GM23338 (cell line): ENCODE results near the gene FNDC3B. TPM values are rescaled to one million over a fixed set of nuclear protein-coding genes. Genes with fewer than 3 reads are reported as not detected.

Source experiments
- ATAC-seq: fragments of 200-7000 bp; cut with Tn5 transposase; 3 replicates; pipeline ENCODE4 v1.9.1; 2020
- DNase-seq: peaks from one replicate; pipeline ENCODE4 v3.0.0-alpha.2; 2015; ENCODE audit warnings: low spot score
- H2AFZ ChIP-seq: fragments of 200-600 bp; sonication (generic); 2 replicates; pipeline ENCODE4 v1.8.0; 2016; ENCODE audit warnings: antibody characterized with exemption, mild to moderate bottlenecking, moderate library complexity
- H3F3A ChIP-seq: fragments of 200-600 bp; sonication (generic); replicated peaks from 2 replicates; pipeline ENCODE4 v1.8.0; 2017; ENCODE audit warnings: antibody characterized with exemption, mixed run types, low read depth
- H3K27ac ChIP-seq: fragments of 200-600 bp; sonication (generic); 2 replicates; pipeline ENCODE4 v1.6.1; 2016; ENCODE audit warnings: low read depth
- H3K27me3 ChIP-seq: fragments of 200-600 bp; sonication (generic); 2 replicates; pipeline ENCODE4 v1.8.0; 2016; ENCODE audit warnings: mild to moderate bottlenecking, mixed run types, moderate library complexity; ENCODE audit not compliant: insufficient read depth
- H3K36me3 ChIP-seq: fragments of 200-600 bp; sonication (generic); 2 replicates; pipeline ENCODE4 v1.8.0; 2016; ENCODE audit warnings: mild to moderate bottlenecking; ENCODE audit not compliant: insufficient read depth
- H3K4me1 ChIP-seq: fragments of 200-600 bp; sonication (generic); 2 replicates; pipeline ENCODE4 v1.8.0; 2016; ENCODE audit warnings: mild to moderate bottlenecking, moderate library complexity; ENCODE audit not compliant: insufficient read depth
- H3K4me2 ChIP-seq: fragments of 200-600 bp; sonication (generic); 2 replicates; pipeline ENCODE4 v1.7.1; 2017; ENCODE audit warnings: mixed run types
- H3K4me3 ChIP-seq: fragments of 200-600 bp; sonication (generic); 2 replicates; pipeline ENCODE4 v1.6.1; 2016; ENCODE audit warnings: mixed run types
- H3K79me2 ChIP-seq: fragments of 200-600 bp; sonication (generic); replicated peaks from 2 replicates; pipeline ENCODE4 v1.8.0; 2017; ENCODE audit warnings: mild to moderate bottlenecking; ENCODE audit not compliant: insufficient read depth
- H3K9me2 ChIP-seq: fragments of 200-600 bp; sonication (generic); 2 replicates; pipeline ENCODE4 v1.8.0; 2017; ENCODE audit not compliant: insufficient read depth
- H4K20me1 ChIP-seq: fragments of 200-600 bp; sonication (generic); replicated peaks from 2 replicates; pipeline ENCODE4 v1.8.0; 2017; ENCODE audit warnings: mild to moderate bottlenecking; ENCODE audit not compliant: insufficient read depth
- H3K27ac Mint-ChIP-seq: 2 replicates; pipeline ENCODE4 v1.8.0; 2020; ENCODE audit warnings: inconsistent platforms, mild to moderate bottlenecking, moderate library complexity, mixed read lengths
- H3K27me3 Mint-ChIP-seq: 3 replicates; pipeline ENCODE4 v1.8.0; 2022; ENCODE audit warnings: low read depth, mild to moderate bottlenecking, moderate library complexity, mixed read lengths, inconsistent platforms; ENCODE audit not compliant: insufficient read depth, poor library complexity
- H3K36me3 Mint-ChIP-seq: 3 replicates; pipeline ENCODE4 v1.8.0; 2021; ENCODE audit warnings: low read depth, mild to moderate bottlenecking, inconsistent platforms, moderate library complexity, mixed read lengths
- H3K4me1 Mint-ChIP-seq: 3 replicates; pipeline ENCODE4 v1.8.0; 2020; ENCODE audit warnings: mild to moderate bottlenecking, inconsistent platforms, mixed read lengths
- H3K4me3 Mint-ChIP-seq: 3 replicates; pipeline ENCODE4 v1.8.0; 2021; ENCODE audit warnings: moderate library complexity, mild to moderate bottlenecking, inconsistent platforms, mixed read lengths
- H3K9me3 Mint-ChIP-seq: 3 replicates; pipeline ENCODE4 v1.8.0; 2020; ENCODE audit warnings: moderate library complexity, mild to moderate bottlenecking, inconsistent platforms, mixed read lengths
- CREB1 ChIP-seq: fragments of 250-450 bp; sonication (Bioruptor Pico); IDR thresholded peaks from 2 replicates; pipeline ENCODE4 v1.5.0; 2020; ENCODE audit warnings: low read depth, mild to moderate bottlenecking, moderate library complexity
- EZH2 ChIP-seq: fragments of 200-600 bp; sonication (generic); IDR thresholded peaks from one replicate; pipeline ENCODE4 v1.8.0; 2017; ENCODE audit warnings: antibody characterized with exemption, mild to moderate bottlenecking, low read depth; ENCODE audit not compliant: unreplicated experiment
- EZH2phosphoT487 ChIP-seq: fragments of 200-600 bp; sonication (generic); IDR thresholded peaks from one replicate; pipeline ENCODE4 v1.8.1; 2018; ENCODE audit warnings: antibody characterized with exemption; ENCODE audit not compliant: unreplicated experiment
- JUNB ChIP-seq: IDR thresholded peaks from one replicate; pipeline ENCODE4 v1.6.1; 2016; ENCODE audit warnings: antibody characterized with exemption; ENCODE audit not compliant: unreplicated experiment
- NANOG ChIP-seq: IDR thresholded peaks from 2 replicates; pipeline ENCODE4 v1.6.1; 2016; ENCODE audit warnings: antibody characterized with exemption, borderline replicate concordance
- POLR2AphosphoS5 ChIP-seq: IDR thresholded peaks from 2 replicates; pipeline ENCODE4 v1.6.1; 2016; ENCODE audit warnings: antibody characterized with exemption, low read depth
- STAT1 ChIP-seq: IDR thresholded peaks from one replicate; pipeline ENCODE4 v1.6.1; 2016; ENCODE audit warnings: antibody characterized with exemption; ENCODE audit not compliant: unreplicated experiment
- ZNF114 ChIP-seq: fragments of 250-450 bp; sonication (Bioruptor Pico); IDR thresholded peaks from 2 replicates; pipeline ENCODE4 v1.5.0; 2020; ENCODE audit warnings: mild to moderate bottlenecking, moderate library complexity
- ZNF331 ChIP-seq: fragments of 250-450 bp; sonication (Bioruptor Pico); IDR thresholded peaks from 2 replicates; pipeline ENCODE4 v1.5.0; 2020; ENCODE audit warnings: low read depth, mild to moderate bottlenecking, moderate library complexity
- ZNF462 ChIP-seq: fragments of 250-450 bp; sonication (Bioruptor Pico); IDR thresholded peaks from 2 replicates; pipeline ENCODE4 v1.5.0; 2020; ENCODE audit warnings: mild to moderate bottlenecking, moderate library complexity
- polyA plus RNA-seq: library from polyadenylated mRNA; unstranded; fragments of >200 nt; fragmentation: Nextera tagmentation; extraction: Ambion mirVana; gene quantifications from 2 replicates; pipeline ENCODE4 v1.2.1, GENCODE V29; 2016
- total RNA-seq: library from RNA; depleted of rRNA; stranded (reverse); fragments of >200 nt; shearing (Covaris generic); gene quantifications from 2 replicates; pipeline ENCODE4 v1.2.3, GENCODE V29; 2014
- TF ChIP-seq, protein P1 (sequence below), 2 experiments: fragments of 200-600 bp in 1 of 2; sonication (generic) in 1 of 2; conservative IDR thresholded peaks; 2 replicates each; pipeline versions ENCODE4 v1.5.1 to v1.6.1; 2016 to 2017; ENCODE audit warnings: antibody characterized with exemption in 2 of 2, low read depth in 2 of 2, mild to moderate bottlenecking in 2 of 2, moderate library complexity in 1 of 2
- TF ChIP-seq, protein P2 (sequence below): IDR thresholded peaks from 2 replicates; pipeline ENCODE4 v1.6.1; 2016; ENCODE audit warnings: antibody characterized with exemption
- TF ChIP-seq, protein P3 (sequence below): IDR thresholded peaks from one replicate; pipeline ENCODE4 v1.6.1; 2018; ENCODE audit warnings: antibody characterized with exemption; ENCODE audit not compliant: unreplicated experiment

FNDC3B gene
- total and polyA plus RNA-seq, 2 experiments from 2014 or later, result 19.1 to 55.4 TPM

DNA sequence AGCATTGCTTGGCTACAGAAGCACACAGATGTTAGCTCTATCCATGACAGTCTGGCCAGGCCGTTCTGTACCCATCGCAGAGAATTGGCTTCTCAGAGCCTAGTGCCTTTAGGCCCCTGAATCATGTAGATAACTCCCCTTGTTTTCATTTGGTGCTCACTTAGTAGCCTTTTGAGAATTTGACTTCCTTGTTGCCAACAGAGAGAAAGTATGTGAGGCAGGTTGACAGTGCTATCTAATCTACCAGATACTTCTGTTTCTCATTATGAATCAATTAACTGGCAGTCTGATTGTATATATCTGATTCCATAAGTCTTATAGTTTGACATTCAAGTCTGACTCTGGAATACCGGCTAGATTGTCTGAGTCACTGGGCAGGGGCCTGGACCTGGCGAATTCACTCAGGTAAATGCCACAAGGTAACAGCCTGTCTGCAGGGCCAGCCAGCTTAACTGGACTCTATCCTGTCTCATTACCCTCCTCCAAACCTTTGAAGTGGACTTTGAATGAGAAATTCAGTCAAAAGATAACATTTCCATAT is 248.6 kb downstream of the FNDC3B start:
- H3K27me3 ChIP-seq, result no peaks in the 10 kb centered on the region
- no peak overlapping the region for H3K4me2 ChIP-seq
- H3K27ac ChIP-seq, result no peak overlapping the region
- H3F3A ChIP-seq, result no peaks in the 10 kb centered on the region
- H3K36me3 ChIP-seq, result no peaks in the 10 kb centered on the region; the same call in 1 of the 2 replicates
- peaks cover 14% of the 10 kb centered on the region for H3K4me1 Mint-ChIP-seq
- no peak for TF ChIP-seq NANOG
- TF ChIP-seq ZNF114, result no peak
- no peak for TF ChIP-seq EZH2phosphoT487
- TF ChIP-seq, protein P1, sequence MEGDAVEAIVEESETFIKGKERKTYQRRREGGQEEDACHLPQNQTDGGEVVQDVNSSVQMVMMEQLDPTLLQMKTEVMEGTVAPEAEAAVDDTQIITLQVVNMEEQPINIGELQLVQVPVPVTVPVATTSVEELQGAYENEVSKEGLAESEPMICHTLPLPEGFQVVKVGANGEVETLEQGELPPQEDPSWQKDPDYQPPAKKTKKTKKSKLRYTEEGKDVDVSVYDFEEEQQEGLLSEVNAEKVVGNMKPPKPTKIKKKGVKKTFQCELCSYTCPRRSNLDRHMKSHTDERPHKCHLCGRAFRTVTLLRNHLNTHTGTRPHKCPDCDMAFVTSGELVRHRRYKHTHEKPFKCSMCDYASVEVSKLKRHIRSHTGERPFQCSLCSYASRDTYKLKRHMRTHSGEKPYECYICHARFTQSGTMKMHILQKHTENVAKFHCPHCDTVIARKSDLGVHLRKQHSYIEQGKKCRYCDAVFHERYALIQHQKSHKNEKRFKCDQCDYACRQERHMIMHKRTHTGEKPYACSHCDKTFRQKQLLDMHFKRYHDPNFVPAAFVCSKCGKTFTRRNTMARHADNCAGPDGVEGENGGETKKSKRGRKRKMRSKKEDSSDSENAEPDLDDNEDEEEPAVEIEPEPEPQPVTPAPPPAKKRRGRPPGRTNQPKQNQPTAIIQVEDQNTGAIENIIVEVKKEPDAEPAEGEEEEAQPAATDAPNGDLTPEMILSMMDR (conservative IDR thresholded peaks at IDR 0.05; ENCODE audit: low read depth in 2 of 2), result no peak
- TF ChIP-seq EZH2, result no peak
- TF ChIP-seq, protein P2, sequence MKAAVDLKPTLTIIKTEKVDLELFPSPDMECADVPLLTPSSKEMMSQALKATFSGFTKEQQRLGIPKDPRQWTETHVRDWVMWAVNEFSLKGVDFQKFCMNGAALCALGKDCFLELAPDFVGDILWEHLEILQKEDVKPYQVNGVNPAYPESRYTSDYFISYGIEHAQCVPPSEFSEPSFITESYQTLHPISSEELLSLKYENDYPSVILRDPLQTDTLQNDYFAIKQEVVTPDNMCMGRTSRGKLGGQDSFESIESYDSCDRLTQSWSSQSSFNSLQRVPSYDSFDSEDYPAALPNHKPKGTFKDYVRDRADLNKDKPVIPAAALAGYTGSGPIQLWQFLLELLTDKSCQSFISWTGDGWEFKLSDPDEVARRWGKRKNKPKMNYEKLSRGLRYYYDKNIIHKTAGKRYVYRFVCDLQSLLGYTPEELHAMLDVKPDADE, result no peak
- TF ChIP-seq, protein P3, sequence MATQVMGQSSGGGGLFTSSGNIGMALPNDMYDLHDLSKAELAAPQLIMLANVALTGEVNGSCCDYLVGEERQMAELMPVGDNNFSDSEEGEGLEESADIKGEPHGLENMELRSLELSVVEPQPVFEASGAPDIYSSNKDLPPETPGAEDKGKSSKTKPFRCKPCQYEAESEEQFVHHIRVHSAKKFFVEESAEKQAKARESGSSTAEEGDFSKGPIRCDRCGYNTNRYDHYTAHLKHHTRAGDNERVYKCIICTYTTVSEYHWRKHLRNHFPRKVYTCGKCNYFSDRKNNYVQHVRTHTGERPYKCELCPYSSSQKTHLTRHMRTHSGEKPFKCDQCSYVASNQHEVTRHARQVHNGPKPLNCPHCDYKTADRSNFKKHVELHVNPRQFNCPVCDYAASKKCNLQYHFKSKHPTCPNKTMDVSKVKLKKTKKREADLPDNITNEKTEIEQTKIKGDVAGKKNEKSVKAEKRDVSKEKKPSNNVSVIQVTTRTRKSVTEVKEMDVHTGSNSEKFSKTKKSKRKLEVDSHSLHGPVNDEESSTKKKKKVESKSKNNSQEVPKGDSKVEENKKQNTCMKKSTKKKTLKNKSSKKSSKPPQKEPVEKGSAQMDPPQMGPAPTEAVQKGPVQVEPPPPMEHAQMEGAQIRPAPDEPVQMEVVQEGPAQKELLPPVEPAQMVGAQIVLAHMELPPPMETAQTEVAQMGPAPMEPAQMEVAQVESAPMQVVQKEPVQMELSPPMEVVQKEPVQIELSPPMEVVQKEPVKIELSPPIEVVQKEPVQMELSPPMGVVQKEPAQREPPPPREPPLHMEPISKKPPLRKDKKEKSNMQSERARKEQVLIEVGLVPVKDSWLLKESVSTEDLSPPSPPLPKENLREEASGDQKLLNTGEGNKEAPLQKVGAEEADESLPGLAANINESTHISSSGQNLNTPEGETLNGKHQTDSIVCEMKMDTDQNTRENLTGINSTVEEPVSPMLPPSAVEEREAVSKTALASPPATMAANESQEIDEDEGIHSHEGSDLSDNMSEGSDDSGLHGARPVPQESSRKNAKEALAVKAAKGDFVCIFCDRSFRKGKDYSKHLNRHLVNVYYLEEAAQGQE, result no peak
- TF ChIP-seq JUNB, result no peak
- no peak for TF ChIP-seq STAT1
- TF ChIP-seq POLR2AphosphoS5, result no peak
- no peak for TF ChIP-seq ZNF331 (CRISPR knock-in tag)
- TF ChIP-seq ZNF462 (CRISPR knock-in tag), result no peak
- TF ChIP-seq CREB1 (CRISPR knock-in tag), result no peak
- H3K27me3 Mint-ChIP-seq, result peaks cover under 1% of the 10 kb centered on the region
- peaks cover 11% of the 10 kb centered on the region for H3K36me3 Mint-ChIP-seq
- no peak overlapping the region for H3K4me3 Mint-ChIP-seq
- no peak for ATAC-seq
- H2AFZ ChIP-seq, result no peak overlapping the region
- DNase-seq, result no peak
- H3K9me2 ChIP-seq, result no peaks in the 10 kb centered on the region
- no peaks in the 10 kb centered on the region for H3K4me1 ChIP-seq
- H3K27ac Mint-ChIP-seq, result no peak overlapping the region
- no peak overlapping the region for H3K4me3 ChIP-seq
- H3K79me2 ChIP-seq, result peaks cover 3% of the 10 kb centered on the region
- no peaks in the 10 kb centered on the region; the same call in 2 of the 3 replicates for H3K9me3 Mint-ChIP-seq
- H4K20me1 ChIP-seq, result no peaks in the 10 kb centered on the region; the same call in 1 of the 2 replicates
